Hepatocyte (in vitro differentiated cells): Measurements from ENCODE around the gene MAP3K5.

Experiments
- EZH2 ChIP-seq: fragments of 200-600 bp; sonication (generic); IDR thresholded peaks from 2 replicates; pipeline ENCODE4 v1.6.1; 2016; ENCODE audit warnings: antibody characterized with exemption, mild to moderate bottlenecking, borderline replicate concordance
- EZH2phosphoT487 ChIP-seq: fragments of 200-600 bp; sonication (generic); IDR thresholded peaks from one replicate; pipeline ENCODE4 v1.6.1; 2018; ENCODE audit warnings: antibody characterized with exemption, mild to moderate bottlenecking, low read depth, moderate library complexity; ENCODE audit not compliant: unreplicated experiment, severe bottlenecking
- TF ChIP-seq, protein P1 (sequence below): fragments of 200-600 bp; sonication (generic); IDR thresholded peaks from 2 replicates; pipeline ENCODE4 v1.5.1; 2016; ENCODE audit warnings: antibody characterized with exemption, mild to moderate bottlenecking; ENCODE audit not compliant: poor library complexity

DNA sequence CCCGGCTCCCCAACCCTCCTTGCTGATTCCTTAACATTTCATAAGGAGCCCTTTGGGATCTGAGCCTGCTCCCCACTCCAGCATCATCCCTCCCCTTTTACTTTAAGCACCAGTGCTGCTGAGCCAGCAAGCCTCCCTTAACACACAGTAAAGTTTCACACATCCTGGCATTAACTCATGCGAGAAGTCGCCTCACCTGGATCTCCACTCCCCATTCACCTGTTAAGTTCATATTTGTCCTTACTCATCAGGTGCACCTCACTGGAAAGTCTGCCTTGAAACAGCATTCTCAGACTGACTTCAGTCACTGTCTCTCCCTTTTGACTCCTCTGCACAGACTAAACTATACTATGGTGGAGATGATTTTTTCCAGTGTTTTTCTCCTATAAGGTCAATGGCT lies 194.2 kb downstream of the MAP3K5 start:
- TF ChIP-seq, protein P1, sequence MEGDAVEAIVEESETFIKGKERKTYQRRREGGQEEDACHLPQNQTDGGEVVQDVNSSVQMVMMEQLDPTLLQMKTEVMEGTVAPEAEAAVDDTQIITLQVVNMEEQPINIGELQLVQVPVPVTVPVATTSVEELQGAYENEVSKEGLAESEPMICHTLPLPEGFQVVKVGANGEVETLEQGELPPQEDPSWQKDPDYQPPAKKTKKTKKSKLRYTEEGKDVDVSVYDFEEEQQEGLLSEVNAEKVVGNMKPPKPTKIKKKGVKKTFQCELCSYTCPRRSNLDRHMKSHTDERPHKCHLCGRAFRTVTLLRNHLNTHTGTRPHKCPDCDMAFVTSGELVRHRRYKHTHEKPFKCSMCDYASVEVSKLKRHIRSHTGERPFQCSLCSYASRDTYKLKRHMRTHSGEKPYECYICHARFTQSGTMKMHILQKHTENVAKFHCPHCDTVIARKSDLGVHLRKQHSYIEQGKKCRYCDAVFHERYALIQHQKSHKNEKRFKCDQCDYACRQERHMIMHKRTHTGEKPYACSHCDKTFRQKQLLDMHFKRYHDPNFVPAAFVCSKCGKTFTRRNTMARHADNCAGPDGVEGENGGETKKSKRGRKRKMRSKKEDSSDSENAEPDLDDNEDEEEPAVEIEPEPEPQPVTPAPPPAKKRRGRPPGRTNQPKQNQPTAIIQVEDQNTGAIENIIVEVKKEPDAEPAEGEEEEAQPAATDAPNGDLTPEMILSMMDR: no peak
- TF ChIP-seq EZH2 (no peak), EZH2phosphoT487 (no peak)
